SIG-M5 treated with dmso at 0.1 percent for 504 hours (cell line): ENCODE measurements around the gene ZNF420.
"Not testable (repeated sequence)": the region's sequence is repeated elsewhere in the genome, so short reads cannot be mapped to it uniquely, and the experiment has no call there.

Experiments used
- DNase-seq: peaks from one replicate; lab custom pipeline; 2025; ENCODE audit not compliant: unreplicated experiment; lab: John Stamatoyannopoulos, UW

ZNF420 gene

GRCh38 chr19:37077934-37078716 is at the start of gene ZNF420:
TSS of gene ZNF420 (plus strand) at chr19:37078433. CDS start at chr19:37089119, 10,686 bp downstream.
- peak; percentile 92 for DNase-seq

GRCh38 chr19:37045140-37045539 is 33.1 kb upstream of the ZNF420 start:
- no peak for DNase-seq

- DNase-seq = no peak
Measured at GRCh38 chr19:37055330-37055729, 22.9 kb upstream of the ZNF420 start.

GRCh38 chr19:37056776-37057175 is 21.5 kb upstream of the ZNF420 start:
- DNase-seq = no peak

- no peak for DNase-seq
Measured at GRCh38 chr19:37059142-37059541, 19.1 kb upstream of the ZNF420 start.

GRCh38 chr19:37064886-37065285 is 13.3 kb upstream of the ZNF420 start:
- not testable (repeated sequence) for DNase-seq

GRCh38 chr19:37074111-37074510 is 4.1 kb upstream of the ZNF420 start:
- DNase-seq = no peak

- no peak for DNase-seq
Measured at GRCh38 chr19:37074819-37075362, 3.3 kb upstream of the ZNF420 start.

- DNase-seq = not testable (repeated sequence)
Measured at GRCh38 chr19:37076524-37076923, 1.7 kb upstream of the ZNF420 start.

GRCh38 chr19:37077501-37077933 is 716 bp upstream of the ZNF420 start:
- DNase-seq = peak; percentile 34

GRCh38 chr19:37078717-37079032 is 442 bp downstream of the ZNF420 start:
- DNase-seq = no peak

- no peak for DNase-seq
Measured at GRCh38 chr19:37079238-37079637, 1.0 kb downstream of the ZNF420 start.

GRCh38 chr19:37082307-37082706 is 4.1 kb downstream of the ZNF420 start:
- no peak for DNase-seq

- no peak for DNase-seq
Measured at GRCh38 chr19:37087110-37087509, 8.9 kb downstream of the ZNF420 start.

- DNase-seq = no peak
Measured at GRCh38 chr19:37095859-37096258, 17.6 kb downstream of the ZNF420 start.

GRCh38 chr19:37098570-37098969 is 20.3 kb downstream of the ZNF420 start:
- DNase-seq = no peak

- not testable (repeated sequence) for DNase-seq
Measured at GRCh38 chr19:37104135-37104534, 25.9 kb downstream of the ZNF420 start.

GRCh38 chr19:37111753-37112152 is 33.5 kb downstream of the ZNF420 start:
- not testable (repeated sequence) for DNase-seq

- no peak for DNase-seq
Measured at GRCh38 chr19:37114001-37114400, 35.8 kb downstream of the ZNF420 start.

GRCh38 chr19:37122093-37122492 is 43.9 kb downstream of the ZNF420 start:
- not testable (repeated sequence) for DNase-seq

GRCh38 chr19:37127999-37128820 is 50.0 kb downstream of the ZNF420 start:
- no peak for DNase-seq

GRCh38 chr19:37128821-37129177 is 50.6 kb downstream of the ZNF420 start:
- DNase-seq = no peak
